Right kidney (tissue), 9 donors: ENCODE data around the gene SEPTIN2.
A peak's percentile ranks its signal among the peaks of the same experiment; 100 is the strongest.
"Not testable (repeated sequence)": the region's sequence is repeated elsewhere in the genome, so short reads cannot be mapped to it uniquely, and the experiment has no call there.

Experiments
- DNase-seq: peaks from one replicate; pipeline ENCODE4 v3.0.0-alpha.2; 2016
- long read RNA-seq, 8 donors: transcript quantifications; one replicate each; lab custom pipeline, GENCODE V29; 2026

Gene SEPTIN2
- long read RNA-seq, donor 1, transcript SEPT2-203 (13 exons, 3,315 nt) = major isoform, 97 of 245 reads
- long read RNA-seq, donor 1, transcript SEPT2-204 (13 exons, 3,701 nt) = minor isoform, 5 of 245 reads
- long read RNA-seq, donor 1, transcript SEPT2-238 (4 exons, 740 nt) = minor isoform, 10 of 245 reads
- long read RNA-seq, donor 1, partial matches to known transcripts = 96 of 245 reads
- long read RNA-seq, donor 1, other reads (novel, unspliced or antisense) = 26 of 245 reads
- long read RNA-seq, donor 2, transcript SEPT2-238 (4 exons, 740 nt) = minor isoform, 7 of 246 reads
- long read RNA-seq, donor 2, transcript SEPT2-203 (13 exons, 3,315 nt) = major isoform, 48 of 246 reads
- long read RNA-seq, donor 2, partial matches to known transcripts = 175 of 246 reads
- long read RNA-seq, donor 2, other reads (novel, unspliced or antisense) = 7 of 246 reads
- long read RNA-seq, donor 3, transcript SEPT2-238 (4 exons, 740 nt) = minor isoform, 9 of 82 reads
- long read RNA-seq, donor 3, transcript SEPT2-203 (13 exons, 3,315 nt) = major isoform, 38 of 82 reads
- long read RNA-seq, donor 3, partial matches to known transcripts = 30 of 82 reads
- long read RNA-seq, donor 3, other reads (novel, unspliced or antisense) = 0 of 82 reads
- long read RNA-seq, donor 4, transcript SEPT2-203 (13 exons, 3,315 nt) = major isoform, 58 of 325 reads
- long read RNA-seq, donor 4, transcript SEPT2-238 (4 exons, 740 nt) = minor isoform, 20 of 325 reads
- long read RNA-seq, donor 4, partial matches to known transcripts = 237 of 325 reads
- long read RNA-seq, donor 4, other reads (novel, unspliced or antisense) = 0 of 325 reads
- long read RNA-seq, donor 5, transcript SEPT2-238 (4 exons, 740 nt) = minor isoform, 8 of 133 reads
- long read RNA-seq, donor 5, transcript SEPT2-203 (13 exons, 3,315 nt) = major isoform, 72 of 133 reads
- long read RNA-seq, donor 5, partial matches to known transcripts = 26 of 133 reads
- long read RNA-seq, donor 5, other reads (novel, unspliced or antisense) = 14 of 133 reads
- long read RNA-seq, donor 6, transcript SEPT2-238 (4 exons, 740 nt) = minor isoform, 5 of 142 reads
- long read RNA-seq, donor 6, transcript SEPT2-203 (13 exons, 3,315 nt) = major isoform, 57 of 142 reads
- long read RNA-seq, donor 6, partial matches to known transcripts = 57 of 142 reads
- long read RNA-seq, donor 6, other reads (novel, unspliced or antisense) = 14 of 142 reads
- long read RNA-seq, donor 7, transcript SEPT2-203 (13 exons, 3,315 nt) = major isoform, 99 of 559 reads
- long read RNA-seq, donor 7, transcript SEPT2-204 (13 exons, 3,701 nt) = minor isoform, 7 of 559 reads
- long read RNA-seq, donor 7, transcript SEPT2-238 (4 exons, 740 nt) = minor isoform, 15 of 559 reads
- long read RNA-seq, donor 7, partial matches to known transcripts = 411 of 559 reads
- long read RNA-seq, donor 7, other reads (novel, unspliced or antisense) = 18 of 559 reads
- long read RNA-seq, donor 8, transcript SEPT2-238 (4 exons, 740 nt) = minor isoform, 11 of 377 reads
- long read RNA-seq, donor 8, transcript SEPT2-204 (13 exons, 3,701 nt) = minor isoform, 5 of 377 reads
- long read RNA-seq, donor 8, transcript SEPT2-234 (5 exons, 749 nt) = minor isoform, 5 of 377 reads
- long read RNA-seq, donor 8, transcript SEPT2-203 (13 exons, 3,315 nt) = major isoform, 79 of 377 reads
- long read RNA-seq, donor 8, partial matches to known transcripts = 244 of 377 reads
- long read RNA-seq, donor 8, other reads (novel, unspliced or antisense) = 25 of 377 reads

DNA sequence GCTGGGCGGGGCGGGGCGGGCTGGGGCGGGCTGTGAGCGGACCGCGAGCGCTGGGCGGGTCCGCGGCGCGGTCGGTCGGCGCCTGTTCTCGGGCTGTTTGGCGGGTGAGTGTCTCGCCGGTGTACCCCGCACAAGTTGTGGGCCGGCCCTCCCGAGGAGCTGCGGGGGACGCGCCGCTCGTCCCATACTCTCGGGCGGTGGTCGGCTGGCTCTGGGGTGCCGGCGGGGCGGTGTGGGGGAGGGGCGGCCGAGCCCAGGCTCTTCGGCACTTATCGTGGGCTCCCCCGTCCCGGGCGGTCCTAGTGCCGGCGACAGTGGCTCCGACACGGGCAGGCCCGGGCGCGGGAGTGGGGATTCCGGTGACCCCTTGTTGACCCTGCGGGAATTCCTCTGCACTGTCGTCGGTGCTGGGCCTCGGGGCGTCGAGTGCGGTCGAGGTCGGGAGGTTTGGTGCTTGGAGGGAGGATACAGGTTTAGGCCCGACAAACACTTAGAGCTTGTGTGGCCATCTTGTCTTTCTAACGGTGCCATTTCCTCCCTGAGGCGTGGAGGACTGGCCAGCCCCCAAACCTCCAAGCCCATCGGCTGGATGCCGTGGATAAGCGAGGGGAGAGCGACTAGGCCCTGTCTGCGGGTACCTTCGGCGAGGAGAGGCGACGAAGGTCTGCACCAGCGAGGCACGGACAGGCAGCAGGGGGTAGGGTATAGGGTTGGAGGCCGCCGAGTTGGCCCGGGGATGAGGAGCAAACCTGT, at the start of gene SEPTIN2:
TSS of gene SEPTIN2 (plus strand) at position 47 of the 753 bp plus-strand sequence. CDS start 8,308 bp downstream, outside the sequence.
- DNase-seq = peak; percentile 98

DNA sequence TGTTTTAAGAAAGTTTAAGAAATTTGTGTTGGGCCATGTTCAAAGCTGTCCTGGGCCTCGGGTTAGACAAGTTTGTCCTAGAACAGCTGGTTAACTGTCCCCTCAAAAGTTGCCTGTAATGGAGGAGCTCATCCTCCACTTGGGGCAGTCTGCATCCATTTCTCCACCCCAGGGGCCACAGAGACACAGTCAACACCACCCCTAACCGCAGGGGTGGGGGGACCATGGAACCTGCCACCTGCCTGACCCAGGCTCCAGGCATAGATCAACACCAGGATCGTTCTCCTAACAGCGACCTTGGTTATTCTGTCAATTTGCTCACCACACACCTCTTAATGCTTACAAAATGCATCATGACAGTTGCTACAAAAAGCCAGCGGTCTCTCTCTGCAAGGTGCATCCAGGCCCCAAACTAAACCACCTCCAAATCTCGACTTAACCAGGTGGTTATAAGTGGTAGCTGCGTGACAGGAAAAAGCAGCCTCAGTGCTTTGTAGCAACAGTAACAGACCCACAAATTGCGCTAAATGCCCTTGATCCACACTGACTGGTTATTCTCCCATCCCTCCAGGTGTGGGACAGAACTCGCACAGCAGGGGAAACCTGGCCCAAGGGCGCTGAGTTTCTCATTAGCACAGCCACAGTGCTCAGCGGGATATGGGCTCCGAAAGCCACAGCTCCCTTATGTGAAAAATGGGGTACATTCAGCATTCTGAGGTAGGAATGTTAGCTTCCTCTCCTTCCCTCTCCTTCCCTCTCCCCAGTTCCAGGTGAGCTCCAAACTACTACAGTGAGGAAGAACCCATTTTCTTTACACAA, 48.3 kb upstream of the SEPTIN2 start:
- DNase-seq = no peak

DNA sequence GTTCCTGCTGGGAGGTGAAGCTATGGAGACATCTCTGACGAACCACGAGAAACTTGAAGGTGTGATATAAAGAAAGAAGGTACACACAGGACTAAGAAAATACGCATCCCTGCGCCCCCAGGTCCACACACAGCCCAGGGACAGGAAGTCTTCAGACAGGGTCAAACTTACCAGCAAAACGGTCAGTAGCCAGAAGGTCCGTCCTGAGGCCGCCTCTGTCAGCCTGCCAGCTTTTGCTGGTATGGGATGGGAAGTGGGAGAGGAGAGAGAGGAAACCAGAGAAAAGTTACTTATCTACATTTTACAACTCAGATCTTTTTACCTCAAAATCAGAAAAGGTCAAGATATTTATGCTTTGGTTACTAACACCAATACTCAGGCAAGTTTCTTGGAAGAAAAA, 47.4 kb upstream of the SEPTIN2 start:
- DNase-seq = no peak

DNA sequence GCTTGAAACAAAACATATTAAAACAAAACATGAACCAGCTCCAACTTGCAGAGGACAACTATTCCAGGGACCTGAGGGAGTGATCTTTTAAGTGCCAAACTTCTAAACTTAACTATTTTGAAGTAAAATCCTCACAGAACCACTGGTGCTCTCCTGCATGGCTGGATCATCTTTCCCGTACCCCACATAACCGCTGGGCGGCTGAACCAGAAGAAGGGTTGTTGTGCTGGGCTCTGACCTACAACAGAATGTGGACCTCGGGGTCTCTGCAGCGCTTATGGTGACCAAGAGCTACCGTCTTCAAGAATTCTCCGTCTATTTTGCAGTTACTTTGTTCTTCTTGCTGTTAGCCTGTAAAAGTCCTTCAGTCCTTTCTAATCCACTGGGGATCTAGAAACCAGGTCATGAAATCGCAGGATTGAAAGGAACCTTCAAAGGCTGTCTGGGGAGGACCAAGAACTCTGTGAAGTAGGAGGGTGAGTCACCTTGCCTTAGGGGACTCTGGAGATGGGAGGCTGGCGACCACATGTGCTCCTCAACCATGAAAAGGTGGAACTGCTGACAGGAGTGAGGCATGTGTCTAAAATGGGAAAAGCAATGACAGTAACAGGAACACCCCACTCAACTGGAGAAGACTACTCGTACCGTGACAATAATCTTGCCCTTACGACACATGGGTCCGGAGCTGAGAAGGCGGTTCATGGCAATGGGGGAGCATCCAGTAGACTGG, 46.8 kb upstream of the SEPTIN2 start:
- no peak for DNase-seq

DNA sequence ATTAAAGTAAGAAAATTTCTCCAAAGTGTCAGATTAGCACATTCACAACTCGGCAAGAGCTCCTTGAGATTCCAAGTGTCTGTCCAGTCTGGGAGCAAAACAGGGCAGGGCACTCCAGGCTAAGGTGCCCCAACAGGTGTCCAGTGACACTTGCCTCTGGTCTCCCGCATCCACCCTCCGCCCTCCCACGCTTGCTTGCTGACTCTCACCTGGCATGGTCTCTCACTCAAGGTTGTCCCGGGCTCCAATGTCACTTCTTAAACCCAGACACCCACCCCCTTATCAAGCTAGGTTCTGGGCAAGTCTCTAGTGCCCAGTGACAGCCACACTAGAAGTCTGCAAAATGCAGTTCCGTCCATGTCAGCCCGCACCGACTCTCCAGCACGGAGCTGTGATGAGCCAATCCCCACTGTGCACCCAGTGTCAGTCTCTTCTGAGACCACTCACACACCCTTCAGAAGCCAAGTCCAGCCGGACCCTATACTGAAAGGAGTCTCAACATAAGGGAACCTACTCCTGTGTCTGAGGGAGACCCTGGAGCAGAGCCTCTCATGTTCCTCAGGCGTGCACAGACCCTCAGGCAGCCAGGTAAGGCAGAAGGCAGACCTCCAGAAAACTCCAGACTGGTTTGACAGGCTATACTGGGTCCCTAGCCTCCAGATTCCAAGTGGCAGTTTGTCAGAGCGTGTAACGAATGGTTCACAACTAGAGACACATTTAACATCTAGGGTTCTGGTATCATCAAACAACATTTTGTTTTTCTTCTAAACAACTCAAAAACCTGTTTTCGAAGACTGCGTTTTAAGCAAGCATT, 45.8 kb upstream of the SEPTIN2 start:
- no peak for DNase-seq

DNA sequence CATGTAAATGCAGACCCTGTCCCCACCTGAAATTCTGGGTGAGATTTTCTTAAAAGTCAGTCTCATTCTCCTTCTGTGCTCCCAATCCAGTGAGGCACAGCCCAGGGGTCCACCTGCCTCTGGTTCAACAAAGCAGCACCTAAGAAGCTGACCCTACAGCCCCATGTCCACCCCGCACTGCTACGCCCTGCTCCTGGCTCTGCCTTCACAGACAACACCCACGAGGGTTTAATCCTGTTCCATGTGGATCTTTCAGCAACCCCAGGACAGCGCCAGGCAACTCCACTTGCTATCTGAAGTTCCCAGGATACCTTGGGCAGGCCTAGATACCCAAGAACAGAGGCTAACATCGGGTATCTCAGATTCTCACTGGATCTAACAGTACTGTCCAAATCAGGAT, 45.2 kb upstream of the SEPTIN2 start:
- DNase-seq = no peak

DNA sequence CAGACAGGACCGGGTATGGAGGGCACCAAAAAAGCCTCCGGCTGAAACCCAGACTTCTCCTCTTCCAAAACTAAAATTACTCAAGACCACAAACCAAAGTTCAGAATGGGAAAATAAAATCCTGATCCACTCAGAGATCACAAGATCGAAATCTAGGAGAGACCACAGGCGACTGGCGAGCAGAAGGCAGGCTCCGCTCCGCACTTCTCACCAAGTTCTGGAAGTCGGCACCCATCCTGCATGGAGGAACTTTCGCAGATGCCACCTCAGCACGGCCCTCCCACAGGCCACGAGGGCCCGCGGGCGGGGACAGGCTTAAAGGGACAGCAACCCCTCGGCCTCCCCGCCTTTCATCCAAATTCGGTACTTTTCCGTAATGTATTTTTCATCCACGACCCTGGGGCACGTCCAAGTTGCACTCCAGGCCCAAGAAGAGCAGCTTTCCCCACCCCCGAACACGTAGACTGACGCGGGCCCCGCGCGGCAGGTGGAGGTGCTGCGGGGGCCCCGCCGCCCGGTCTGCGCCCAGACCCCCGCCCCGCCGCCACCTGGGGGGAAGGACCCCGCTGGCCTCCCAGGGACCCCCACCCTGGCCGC, 43.9 kb upstream of the SEPTIN2 start:
- DNase-seq = peak; percentile 64

DNA sequence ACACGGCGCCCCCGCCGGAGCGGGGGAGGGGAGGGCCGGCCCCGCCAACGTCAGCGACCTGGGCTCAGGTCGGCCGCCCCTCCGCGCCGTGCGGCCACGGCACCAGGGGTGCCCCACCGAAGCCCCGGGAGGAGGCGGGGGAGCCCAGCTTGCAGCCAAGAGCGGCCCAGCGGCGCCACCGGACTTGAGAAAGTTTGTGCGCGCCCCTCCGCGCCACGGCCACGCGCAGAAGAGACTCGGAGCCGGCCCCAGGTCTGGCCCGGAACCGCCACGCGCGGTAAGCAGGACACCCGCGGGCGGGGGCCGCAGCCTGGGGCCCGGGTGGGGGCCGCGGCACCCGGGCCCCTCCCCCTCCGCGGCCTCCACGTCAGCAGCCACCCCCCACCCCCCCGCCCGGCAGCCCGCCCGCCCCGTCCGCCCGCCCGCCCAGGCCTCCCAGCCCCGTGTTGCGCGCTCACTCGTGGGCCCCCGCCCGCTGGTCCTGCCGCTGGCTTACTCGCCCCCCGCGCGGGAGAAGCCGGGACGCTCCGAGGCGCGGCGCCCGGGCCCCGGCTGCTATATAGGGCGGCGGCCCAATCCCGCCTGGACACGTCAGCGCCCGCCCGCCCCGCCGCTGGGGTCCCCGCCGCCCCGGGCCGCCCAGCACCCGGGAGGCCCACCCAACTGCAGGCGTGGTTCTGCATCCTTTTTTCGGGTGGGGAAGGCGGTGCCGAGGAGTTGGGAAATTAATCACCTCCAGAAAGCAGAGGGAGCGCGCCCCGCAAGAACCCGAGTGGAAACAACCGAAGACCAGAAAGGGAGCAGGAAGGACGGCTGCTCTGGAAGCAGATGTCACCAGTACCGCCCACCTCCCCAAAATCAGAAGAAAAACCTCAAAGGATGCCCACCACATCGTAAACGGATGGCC, 43.2 kb upstream of the SEPTIN2 start:
- DNase-seq = peak; percentile 64

DNA sequence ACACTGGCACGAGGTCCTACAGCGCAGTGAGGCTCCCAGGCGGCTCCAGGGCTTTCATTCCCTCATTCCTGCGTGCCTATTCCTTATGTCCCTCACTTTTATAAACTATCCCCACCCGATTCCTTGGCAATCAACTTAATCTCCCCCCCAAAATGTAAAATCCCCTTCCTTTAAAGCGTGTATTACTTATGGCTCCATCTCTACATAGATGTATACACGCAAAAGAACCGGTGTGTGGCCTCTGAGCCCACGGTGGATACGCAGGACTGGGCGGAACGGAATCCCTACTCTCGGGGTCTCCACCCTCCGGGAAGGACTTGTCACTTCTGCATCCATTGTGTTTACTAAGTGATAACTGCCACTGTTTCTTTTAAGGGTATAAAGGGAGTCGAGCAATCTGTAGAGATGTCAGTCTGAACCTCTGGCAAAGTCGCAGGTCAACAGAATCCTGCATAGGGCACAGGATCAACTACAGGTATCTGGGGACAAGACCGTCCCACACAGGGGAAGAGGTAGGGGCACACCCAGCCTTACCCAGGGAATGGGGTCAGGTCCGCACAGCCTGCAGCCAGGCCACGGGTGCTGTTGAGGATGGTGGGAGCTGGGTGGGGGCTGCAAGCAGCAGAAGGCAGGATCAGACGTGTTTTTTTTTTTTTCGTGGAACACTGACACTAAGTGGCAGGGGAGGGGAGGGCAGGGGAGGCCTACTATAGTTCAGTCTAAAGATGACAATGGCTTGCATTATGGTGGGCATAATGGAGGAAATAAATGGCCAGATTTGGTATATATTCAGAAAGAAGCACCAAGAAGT, 42.3 kb upstream of the SEPTIN2 start:
- DNase-seq = peak; percentile 60

DNA sequence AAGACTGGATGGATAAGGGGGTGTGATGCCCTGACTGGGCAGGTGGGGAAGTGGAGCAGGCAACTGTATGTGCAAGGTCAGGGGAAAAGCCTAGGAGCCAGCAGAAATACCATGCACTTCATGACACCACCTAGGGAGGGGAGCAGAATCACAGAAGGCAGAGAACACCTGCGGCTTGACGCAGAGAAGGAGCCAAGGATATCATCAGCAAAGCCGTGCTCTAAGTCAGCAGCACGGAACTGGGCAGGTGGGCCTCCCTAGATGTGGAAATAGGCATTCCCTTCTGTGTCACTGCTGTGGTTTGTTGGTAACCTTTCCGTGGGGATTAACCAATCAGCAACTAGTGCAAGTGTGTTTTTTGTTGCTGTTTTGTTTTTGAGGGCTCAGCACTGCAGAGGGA, 41.6 kb upstream of the SEPTIN2 start:
- DNase-seq = no peak

DNA sequence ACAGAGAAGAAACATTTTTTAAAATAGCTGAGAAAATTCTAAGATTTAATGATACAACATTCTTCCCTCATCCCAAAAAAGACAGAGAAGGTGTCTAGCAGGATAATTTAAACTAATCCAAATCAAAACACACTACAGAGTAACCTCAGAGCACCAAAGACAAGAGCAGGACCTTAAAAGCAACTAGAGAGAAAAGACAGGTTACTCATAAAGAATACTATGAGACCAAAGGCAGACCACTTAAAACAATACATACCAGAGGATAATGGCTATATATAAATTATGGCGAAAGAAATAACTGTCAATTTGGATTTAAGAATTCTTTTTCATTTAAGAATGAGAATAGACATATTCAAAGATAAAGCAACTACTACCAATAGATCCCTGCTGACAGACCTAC, 40.2 kb upstream of the SEPTIN2 start:
- DNase-seq = no peak

DNA sequence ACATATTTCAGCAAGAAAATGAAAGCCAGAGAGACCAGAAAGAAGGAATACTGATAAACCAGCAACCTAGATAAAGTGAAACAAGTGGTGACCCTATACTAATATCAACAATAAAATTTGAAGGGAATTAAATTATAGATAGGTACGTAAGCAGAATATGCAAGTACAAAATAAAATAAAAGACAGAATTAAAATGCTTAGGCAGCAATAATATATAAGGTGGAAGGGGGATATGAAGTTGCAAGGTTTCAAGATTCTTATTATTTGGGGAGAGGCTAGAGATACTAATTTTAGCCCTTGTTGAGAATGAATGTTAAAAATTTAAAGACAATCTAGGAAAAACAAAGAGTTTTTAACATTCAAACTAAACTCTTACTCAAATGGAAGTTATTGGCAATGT, 39.8 kb upstream of the SEPTIN2 start:
- DNase-seq = no peak

DNA sequence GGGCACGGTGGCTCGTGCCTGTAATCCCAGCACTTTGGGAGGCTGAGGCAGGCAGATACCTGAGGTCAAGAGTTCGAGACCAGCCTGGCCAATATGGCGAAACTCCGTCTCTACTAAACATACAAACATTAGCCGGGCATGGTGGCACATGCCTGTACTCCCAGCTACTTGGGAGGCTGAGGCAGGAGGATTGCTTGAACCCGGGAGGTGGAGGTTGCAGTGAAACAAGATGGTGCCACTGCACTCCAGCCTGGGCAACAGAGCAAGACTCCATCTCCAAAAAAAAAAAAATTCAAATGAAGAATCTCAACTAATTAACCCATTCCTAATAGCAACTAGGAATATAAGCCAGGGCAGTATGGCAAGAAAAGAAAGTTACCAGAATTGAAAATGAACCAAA, 37.4 kb upstream of the SEPTIN2 start:
- DNase-seq = not testable (repeated sequence)

DNA sequence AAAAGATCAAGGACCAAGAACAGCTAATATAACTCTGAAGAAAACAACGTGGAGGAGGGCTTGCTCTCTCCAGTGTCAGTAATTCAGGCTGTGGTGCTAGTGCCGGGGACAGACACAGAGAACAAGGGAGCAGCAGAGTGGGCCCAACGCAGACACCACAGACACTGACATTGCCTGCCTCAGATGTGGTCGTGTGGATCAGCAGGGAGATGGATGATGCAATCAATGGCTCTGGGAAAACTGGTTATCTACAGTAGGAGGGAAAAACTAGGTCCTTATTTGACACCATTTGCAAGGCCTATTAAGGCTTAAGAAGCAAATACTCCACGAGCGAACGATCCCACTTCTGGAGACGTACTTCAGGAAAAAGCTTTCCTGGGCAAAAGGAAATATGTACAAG, 36.3 kb upstream of the SEPTIN2 start:
- DNase-seq = no peak

DNA sequence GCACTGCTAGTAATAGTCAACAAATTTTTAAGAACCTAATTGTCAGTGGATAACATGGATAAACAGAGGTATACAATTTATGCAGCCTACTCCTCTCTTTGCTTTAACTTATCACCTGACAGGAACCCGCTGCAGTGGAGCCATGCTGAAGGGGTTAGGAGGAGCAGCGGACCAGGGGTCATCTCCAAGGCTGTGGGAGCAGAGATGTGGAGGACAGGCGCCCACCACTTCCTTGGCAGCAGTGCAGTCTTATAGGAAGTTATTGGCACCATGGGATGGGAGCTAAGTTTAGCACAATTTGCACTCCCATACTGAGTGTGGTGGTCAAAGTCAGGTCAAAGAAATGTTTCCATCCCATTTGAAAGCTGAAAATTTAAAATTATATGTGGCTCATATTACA, 35.9 kb upstream of the SEPTIN2 start:
- DNase-seq = no peak

DNA sequence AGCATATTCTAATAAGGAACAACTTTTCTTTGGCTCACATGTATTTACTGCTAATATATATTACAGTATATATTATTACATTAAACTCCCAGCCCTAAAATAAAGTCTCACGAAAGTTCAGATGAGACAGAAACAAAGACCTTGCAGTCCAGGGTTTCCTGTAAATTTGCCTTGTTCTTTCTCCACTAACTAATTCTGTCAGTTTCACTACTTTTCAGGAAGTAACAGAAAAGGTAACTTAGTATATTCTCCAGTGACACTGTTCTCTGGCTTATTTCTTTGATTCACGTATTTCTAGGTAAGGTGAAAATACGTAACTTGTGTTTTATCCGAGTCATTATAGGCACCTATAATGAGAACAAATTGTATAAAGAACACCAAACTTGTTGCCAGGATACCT, 35.4 kb upstream of the SEPTIN2 start:
- no peak for DNase-seq
